HepG2 (cell line): ENCODE results near the gene REPIN1. TPM values are rescaled to one million over a fixed set of nuclear protein-coding genes. Genes with fewer than 3 reads are reported as not detected.

ENCODE experiments used
- GABPB1 ChIP-seq: IDR thresholded peaks from 2 replicates; pipeline ENCODE4 v1.6.1; 2016; ENCODE audit warnings: mild to moderate bottlenecking, missing genetic modification reagents, moderate library complexity, missing compliant biosample characterization
- NFKB2 ChIP-seq: sonication (generic); formaldehyde crosslinking; IDR thresholded peaks from 2 replicates; pipeline ENCODE4 v1.4.0; 2020; ENCODE audit warnings: missing genetic modification reagents, borderline replicate concordance
- NPAS2 ChIP-seq: sonication (generic); formaldehyde crosslinking; IDR thresholded peaks from 2 replicates; pipeline ENCODE4 v1.8.0; 2022; ENCODE audit warnings: mild to moderate bottlenecking, missing genetic modification reagents, borderline replicate concordance
- PPARG ChIP-seq: conservative IDR thresholded peaks from 2 replicates; pipeline ENCODE4 v1.6.1; 2016; ENCODE audit warnings: missing biosample characterization, missing genetic modification reagents
- PRMT3 ChIP-seq: sonication (generic); formaldehyde crosslinking; IDR thresholded peaks from 2 replicates; pipeline ENCODE4 v1.8.1; 2022; ENCODE audit warnings: low read depth, mild to moderate bottlenecking, moderate library complexity, missing genetic modification reagents, borderline replicate concordance
- TBL1XR1 ChIP-seq: fragments of 150-350 bp; IDR thresholded peaks from 2 replicates; pipeline ENCODE4 v1.6.1; 2014; ENCODE audit warnings: borderline replicate concordance, low read length; ENCODE audit not compliant: partially characterized antibody
- ZFP41 ChIP-seq: sonication (generic); formaldehyde crosslinking; IDR thresholded peaks from 2 replicates; pipeline ENCODE4 v1.4.0; 2020; ENCODE audit warnings: mild to moderate bottlenecking, missing genetic modification reagents, borderline replicate concordance
- polyA plus RNA-seq, 8 experiments: library from polyadenylated mRNA; depleted of rRNA in 3 of 8; stranded (reverse) in 7 of 8; unstranded in 1 of 8; fragments of >200 nt; fragmentation: Illumina TruSeq in 4 of 8; extraction: Trizol in 4 of 8; gene quantifications; 2 replicates each; pipeline versions ENCODE4 v1.2.1 to v1.2.3, GENCODE V29; 2011 to 2016; ENCODE audit warnings: low read depth in 4 of 8, missing spikeins in 1 of 8, mixed read lengths in 1 of 8; ENCODE audit not compliant: insufficient read depth in 1 of 8
- total RNA-seq, 5 experiments: library from RNA; depleted of rRNA; stranded (reverse); fragments of >200 nt; fragmentation: Illumina TruSeq; extraction: Trizol; gene quantifications; 2 replicates each; pipeline ENCODE4 v1.2.3, GENCODE V29; 2016; ENCODE audit warnings: low read depth in 1 of 5
- TF ChIP-seq, protein P1 (sequence below): sonication (generic); formaldehyde crosslinking; IDR thresholded peaks from 2 replicates; pipeline ENCODE4 v1.5.0; 2020; ENCODE audit warnings: mild to moderate bottlenecking, missing genetic modification reagents
- TF ChIP-seq, protein P2 (sequence below): sonication (generic); formaldehyde crosslinking; IDR thresholded peaks from 2 replicates; pipeline ENCODE4 v1.4.0; 2020; ENCODE audit warnings: missing genetic modification reagents
- TF ChIP-seq, protein P3 (sequence below): sonication (generic); formaldehyde crosslinking; IDR thresholded peaks from 2 replicates; pipeline ENCODE4 v1.4.0; 2020; ENCODE audit warnings: mild to moderate bottlenecking, missing genetic modification reagents
- TF ChIP-seq, protein P4 (sequence below): fragments of 450-650 bp; IDR thresholded peaks from 2 replicates; pipeline ENCODE4 v1.6.1; 2017
- TF ChIP-seq, protein P5 (sequence below): sonication (generic); formaldehyde crosslinking; IDR thresholded peaks from one replicate; pipeline ENCODE4 v1.5.1; 2020; ENCODE audit warnings: mild to moderate bottlenecking, missing genetic modification reagents; ENCODE audit errors: not compliant biosample characterization

The REPIN1 gene
- total and polyA plus RNA-seq, 2 of the 13 experiments (the other 11 are each of a cell fraction or from before 2014, with no cell fraction given) = 69.9 to 108 TPM

DNA sequence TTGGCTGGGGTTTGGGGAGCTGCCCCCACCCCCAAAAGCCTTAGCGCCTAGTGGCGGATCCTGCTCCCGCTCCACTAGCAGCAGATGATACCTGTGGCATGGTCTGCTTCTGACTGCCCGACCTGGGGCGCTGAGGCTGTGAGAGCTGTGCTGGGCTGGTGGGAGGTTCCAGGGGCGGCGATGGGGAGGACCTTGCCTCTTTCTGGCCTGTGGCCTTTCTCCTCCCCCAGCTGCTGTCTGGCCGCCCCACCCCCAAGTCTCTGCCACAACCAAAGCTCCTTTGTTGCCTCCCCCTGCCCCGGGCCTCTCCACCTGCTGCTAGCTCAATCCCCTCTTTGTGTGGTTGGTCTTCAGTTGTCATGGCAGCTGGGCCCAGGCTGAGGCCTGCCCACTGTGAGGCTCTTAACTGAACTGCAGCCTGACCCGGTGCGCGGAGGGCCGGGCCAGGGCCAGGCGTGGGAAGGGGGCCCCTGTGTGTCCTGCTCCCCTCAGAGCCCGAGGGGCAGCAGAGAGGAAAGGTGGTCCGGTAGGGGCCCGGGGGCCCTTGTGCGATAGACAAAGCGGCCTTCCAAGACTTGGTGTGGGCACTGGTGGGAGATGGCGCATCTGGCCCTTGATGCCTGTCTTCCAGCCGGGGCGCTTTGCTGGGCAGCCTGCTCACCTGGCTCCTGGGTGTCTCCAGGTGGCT, 15.2 kb downstream of the REPIN1 start (continued):
- TF ChIP-seq, protein P1, sequence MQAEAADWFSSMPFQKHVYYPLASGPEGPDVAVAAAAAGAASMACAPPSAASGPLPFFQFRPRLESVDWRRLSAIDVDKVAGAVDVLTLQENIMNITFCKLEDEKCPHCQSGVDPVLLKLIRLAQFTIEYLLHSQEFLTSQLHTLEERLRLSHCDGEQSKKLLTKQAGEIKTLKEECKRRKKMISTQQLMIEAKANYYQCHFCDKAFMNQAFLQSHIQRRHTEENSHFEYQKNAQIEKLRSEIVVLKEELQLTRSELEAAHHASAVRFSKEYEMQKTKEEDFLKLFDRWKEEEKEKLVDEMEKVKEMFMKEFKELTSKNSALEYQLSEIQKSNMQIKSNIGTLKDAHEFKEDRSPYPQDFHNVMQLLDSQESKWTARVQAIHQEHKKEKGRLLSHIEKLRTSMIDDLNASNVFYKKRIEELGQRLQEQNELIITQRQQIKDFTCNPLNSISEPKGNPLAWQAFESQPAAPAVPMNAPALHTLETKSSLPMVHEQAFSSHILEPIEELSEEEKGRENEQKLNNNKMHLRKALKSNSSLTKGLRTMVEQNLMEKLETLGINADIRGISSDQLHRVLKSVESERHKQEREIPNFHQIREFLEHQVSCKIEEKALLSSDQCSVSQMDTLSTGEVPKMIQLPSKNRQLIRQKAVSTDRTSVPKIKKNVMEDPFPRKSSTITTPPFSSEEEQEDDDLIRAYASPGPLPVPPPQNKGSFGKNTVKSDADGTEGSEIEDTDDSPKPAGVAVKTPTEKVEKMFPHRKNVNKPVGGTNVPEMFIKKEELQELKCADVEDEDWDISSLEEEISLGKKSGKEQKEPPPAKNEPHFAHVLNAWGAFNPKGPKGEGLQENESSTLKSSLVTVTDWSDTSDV (CRISPR knock-in tag) = no peak
- no peak for TF ChIP-seq NPAS2
- peak; percentile 71 for TF ChIP-seq TBL1XR1
- TF ChIP-seq, protein P2, sequence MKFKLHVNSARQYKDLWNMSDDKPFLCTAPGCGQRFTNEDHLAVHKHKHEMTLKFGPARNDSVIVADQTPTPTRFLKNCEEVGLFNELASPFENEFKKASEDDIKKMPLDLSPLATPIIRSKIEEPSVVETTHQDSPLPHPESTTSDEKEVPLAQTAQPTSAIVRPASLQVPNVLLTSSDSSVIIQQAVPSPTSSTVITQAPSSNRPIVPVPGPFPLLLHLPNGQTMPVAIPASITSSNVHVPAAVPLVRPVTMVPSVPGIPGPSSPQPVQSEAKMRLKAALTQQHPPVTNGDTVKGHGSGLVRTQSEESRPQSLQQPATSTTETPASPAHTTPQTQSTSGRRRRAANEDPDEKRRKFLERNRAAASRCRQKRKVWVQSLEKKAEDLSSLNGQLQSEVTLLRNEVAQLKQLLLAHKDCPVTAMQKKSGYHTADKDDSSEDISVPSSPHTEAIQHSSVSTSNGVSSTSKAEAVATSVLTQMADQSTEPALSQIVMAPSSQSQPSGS (CRISPR knock-in tag) = peak; percentile 9; the same call in 1 of the 2 replicates
- TF ChIP-seq ZFP41 (CRISPR knock-in tag) = no peak
- TF ChIP-seq, protein P3, sequence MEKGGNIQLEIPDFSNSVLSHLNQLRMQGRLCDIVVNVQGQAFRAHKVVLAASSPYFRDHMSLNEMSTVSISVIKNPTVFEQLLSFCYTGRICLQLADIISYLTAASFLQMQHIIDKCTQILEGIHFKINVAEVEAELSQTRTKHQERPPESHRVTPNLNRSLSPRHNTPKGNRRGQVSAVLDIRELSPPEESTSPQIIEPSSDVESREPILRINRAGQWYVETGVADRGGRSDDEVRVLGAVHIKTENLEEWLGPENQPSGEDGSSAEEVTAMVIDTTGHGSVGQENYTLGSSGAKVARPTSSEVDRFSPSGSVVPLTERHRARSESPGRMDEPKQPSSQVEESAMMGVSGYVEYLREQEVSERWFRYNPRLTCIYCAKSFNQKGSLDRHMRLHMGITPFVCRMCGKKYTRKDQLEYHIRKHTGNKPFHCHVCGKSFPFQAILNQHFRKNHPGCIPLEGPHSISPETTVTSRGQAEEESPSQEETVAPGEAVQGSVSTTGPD (CRISPR knock-in tag) = no peak; the same call in 1 of the 2 replicates
- TF ChIP-seq, protein P4, sequence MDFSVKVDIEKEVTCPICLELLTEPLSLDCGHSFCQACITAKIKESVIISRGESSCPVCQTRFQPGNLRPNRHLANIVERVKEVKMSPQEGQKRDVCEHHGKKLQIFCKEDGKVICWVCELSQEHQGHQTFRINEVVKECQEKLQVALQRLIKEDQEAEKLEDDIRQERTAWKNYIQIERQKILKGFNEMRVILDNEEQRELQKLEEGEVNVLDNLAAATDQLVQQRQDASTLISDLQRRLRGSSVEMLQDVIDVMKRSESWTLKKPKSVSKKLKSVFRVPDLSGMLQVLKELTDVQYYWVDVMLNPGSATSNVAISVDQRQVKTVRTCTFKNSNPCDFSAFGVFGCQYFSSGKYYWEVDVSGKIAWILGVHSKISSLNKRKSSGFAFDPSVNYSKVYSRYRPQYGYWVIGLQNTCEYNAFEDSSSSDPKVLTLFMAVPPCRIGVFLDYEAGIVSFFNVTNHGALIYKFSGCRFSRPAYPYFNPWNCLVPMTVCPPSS = no peak
- TF ChIP-seq, protein P5, sequence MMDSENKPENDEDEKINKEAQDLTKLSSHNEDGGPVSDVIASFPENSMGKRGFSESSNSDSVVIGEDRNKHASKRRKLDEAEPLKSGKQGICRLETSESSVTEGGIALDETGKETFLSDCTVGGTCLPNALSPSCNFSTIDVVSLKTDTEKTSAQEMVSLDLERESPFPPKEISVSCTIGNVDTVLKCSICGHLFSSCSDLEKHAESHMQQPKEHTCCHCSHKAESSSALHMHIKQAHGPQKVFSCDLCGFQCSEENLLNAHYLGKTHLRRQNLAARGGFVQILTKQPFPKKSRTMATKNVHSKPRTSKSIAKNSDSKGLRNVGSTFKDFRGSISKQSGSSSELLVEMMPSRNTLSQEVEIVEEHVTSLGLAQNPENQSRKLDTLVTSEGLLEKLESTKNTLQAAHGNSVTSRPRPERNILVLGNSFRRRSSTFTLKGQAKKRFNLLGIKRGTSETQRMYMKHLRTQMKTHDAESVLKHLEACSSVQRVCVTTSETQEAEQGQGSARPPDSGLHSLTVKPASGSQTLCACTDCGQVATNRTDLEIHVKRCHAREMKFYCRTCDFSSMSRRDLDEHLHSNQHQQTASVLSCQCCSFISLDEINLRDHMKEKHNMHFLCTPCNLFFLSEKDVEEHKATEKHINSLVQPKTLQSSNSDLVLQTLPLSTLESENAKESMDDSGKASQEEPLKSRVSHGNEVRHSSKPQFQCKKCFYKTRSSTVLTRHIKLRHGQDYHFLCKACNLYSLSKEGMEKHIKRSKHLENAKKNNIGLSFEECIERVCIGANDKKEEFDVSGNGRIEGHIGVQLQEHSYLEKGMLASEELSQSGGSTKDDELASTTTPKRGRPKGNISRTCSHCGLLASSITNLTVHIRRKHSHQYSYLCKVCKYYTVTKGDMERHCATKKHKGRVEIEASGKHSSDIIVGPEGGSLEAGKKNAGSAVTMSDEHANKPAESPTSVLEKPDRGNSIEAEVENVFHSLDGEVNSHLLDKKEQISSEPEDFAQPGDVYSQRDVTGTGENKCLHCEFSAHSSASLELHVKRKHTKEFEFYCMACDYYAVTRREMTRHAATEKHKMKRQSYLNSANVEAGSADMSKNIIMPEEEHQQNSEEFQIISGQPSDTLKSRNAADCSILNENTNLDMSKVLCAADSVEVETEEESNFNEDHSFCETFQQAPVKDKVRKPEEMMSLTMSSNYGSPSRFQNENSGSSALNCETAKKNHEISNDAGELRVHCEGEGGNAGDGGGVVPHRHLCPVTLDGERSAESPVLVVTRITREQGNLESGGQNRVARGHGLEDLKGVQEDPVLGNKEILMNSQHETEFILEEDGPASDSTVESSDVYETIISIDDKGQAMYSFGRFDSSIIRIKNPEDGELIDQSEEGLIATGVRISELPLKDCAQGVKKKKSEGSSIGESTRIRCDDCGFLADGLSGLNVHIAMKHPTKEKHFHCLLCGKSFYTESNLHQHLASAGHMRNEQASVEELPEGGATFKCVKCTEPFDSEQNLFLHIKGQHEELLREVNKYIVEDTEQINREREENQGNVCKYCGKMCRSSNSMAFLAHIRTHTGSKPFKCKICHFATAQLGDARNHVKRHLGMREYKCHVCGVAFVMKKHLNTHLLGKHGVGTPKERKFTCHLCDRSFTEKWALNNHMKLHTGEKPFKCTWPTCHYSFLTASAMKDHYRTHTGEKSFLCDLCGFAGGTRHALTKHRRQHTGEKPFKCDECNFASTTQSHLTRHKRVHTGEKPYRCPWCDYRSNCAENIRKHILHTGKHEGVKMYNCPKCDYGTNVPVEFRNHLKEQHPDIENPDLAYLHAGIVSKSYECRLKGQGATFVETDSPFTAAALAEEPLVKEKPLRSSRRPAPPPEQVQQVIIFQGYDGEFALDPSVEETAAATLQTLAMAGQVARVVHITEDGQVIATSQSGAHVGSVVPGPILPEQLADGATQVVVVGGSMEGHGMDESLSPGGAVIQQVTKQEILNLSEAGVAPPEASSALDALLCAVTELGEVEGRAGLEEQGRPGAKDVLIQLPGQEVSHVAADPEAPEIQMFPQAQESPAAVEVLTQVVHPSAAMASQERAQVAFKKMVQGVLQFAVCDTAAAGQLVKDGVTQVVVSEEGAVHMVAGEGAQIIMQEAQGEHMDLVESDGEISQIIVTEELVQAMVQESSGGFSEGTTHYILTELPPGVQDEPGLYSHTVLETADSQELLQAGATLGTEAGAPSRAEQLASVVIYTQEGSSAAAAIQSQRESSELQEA = no peak
- TF ChIP-seq PPARG (CRISPR knock-in tag) = no peak
- TF ChIP-seq GABPB1 (CRISPR knock-in tag) = peak; percentile 64
- TF ChIP-seq NFKB2 (CRISPR knock-in tag) = peak; percentile 92; the same call in 1 of the 2 replicates
- TF ChIP-seq PRMT3 = no peak
